ENCODE measurements around the gene CDH20.

CDH20 gene

DNA sequence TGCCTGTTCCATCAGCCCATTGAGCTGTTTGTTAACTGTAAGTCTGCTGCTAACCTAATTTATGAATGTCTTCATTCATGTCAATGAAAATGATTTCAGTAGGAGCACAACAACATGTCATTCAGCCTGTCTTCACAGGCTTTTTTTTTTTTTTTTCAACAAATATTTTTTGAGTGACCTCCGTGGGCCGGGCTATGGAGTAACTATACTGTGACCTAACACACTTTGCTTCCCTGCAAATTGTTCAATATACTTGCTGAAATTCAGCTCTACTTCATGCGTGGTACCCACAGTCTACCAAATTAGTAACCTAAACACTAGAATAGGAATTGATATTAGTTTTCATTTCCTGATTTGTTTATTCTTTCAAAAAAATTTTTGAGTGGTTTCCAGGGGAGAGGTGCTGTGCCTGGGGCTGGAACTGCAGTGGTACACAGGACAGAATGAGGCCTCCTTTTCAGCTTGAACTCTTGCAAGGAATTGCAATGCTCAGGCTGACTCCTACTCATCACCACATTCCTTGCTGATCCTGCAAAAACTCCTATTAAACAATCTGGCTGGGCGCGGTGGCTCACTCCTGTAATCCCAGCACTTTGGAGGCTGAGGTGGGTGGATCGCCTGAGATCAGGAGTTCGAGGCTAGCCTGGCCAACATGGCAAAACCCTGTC is 87.1 kb downstream of the CDH20 start:
- Mint-ChIP-seq H3K4me1 (no peaks in the 10 kb centered on the region), H3K36me3 (no peaks in the 10 kb centered on the region), H3K27ac (no peak overlapping the region), H3K9me3 (no peaks in the 10 kb centered on the region), H3K4me3 (no peak overlapping the region), H3K27me3 (no peaks in the 10 kb centered on the region)
- CTCF ChIA-PET: no interaction called here
- DNase-seq: no peak

DNA sequence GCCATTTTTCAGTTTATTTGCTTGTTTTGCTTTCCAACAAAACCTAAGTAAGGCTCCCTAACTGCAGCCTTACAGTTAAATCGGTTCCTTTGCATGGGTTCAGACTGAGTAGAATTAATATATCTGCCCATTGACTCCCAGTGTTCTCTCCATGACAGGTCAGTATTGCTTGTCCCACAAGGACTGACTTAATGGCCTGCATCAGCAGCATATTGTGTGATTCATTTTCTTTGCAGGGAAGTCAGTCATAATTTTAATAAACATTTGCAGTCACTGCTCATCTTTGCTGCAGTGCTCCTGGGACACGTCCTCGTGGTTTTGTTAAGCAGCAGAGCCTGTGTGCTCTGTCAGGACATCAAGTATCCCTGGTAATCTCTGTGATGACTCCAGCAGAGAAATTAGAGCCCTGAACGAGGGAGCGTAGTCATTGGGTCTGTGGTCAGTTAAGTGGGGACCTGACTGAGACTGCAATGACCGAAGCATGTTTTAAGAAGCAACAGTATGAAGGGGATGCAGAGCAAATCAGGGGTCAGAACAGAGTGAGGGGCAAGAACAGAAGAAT is 93.3 kb downstream of the CDH20 start:
- CTCF ChIA-PET: no interaction called here
- no peak for DNase-seq
- no peaks in the 10 kb centered on the region for H3K36me3 Mint-ChIP-seq

DNA sequence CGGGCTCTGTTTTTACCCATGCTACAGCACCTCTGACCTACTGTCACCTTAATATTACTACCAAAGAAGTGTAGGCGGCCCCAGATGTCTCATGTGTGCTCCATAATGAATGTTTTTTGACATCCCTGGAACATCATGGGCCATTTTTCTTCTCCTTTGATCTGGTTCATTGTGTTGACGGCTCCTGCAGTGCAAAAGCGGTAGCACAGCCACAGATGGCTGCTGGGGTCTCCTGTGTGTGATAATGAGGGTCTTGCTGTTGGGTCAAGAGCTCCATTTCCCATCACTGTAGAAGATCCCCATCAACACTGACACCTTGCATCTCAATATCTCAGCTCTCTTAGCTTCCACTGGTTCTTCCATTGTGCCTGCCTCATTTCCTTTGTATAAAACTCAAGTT is 95.0 kb downstream of the CDH20 start:
- DNase-seq: no peak
- H3K9me3 Mint-ChIP-seq: no peaks in the 10 kb centered on the region
- no peak overlapping the region for H3K27ac Mint-ChIP-seq
- no peak overlapping the region for H3K4me3 Mint-ChIP-seq
- H3K27me3 Mint-ChIP-seq: no peaks in the 10 kb centered on the region
- no peaks in the 10 kb centered on the region for H3K4me1 Mint-ChIP-seq
- CTCF ChIA-PET: no interaction called here
- no peaks in the 10 kb centered on the region for H3K36me3 Mint-ChIP-seq

More for the DNA sequence above, 93.3 kb downstream of the CDH20 start:
- Mint-ChIP-seq H3K4me3 (no peak overlapping the region), H3K27me3 (no peaks in the 10 kb centered on the region), H3K27ac (no peak overlapping the region), H3K4me1 (no peaks in the 10 kb centered on the region), H3K9me3 (no peaks in the 10 kb centered on the region)

DNA sequence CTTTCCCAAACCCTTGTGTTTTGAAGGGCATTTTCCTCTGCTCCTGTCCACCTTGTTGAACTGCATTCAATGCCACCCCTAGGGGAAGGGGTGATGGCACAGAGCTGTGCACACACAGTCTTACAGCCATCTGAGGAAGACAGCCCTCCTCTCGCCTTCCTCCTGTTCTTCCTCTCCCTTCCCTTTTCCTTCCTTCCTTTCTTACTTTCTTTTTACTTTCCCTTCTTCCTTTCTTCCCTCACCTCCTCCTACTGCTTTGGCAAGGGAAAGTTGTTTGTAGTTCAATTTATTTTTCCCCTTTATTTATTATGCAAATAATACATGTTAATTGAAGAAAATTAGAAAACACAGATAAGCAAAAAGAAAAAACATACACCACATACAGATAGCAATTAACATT is 99.4 kb downstream of the CDH20 start:
- Mint-ChIP-seq H3K27ac (no peak overlapping the region), H3K4me3 (no peak overlapping the region), H3K27me3 (no peaks in the 10 kb centered on the region), H3K4me1 (no peaks in the 10 kb centered on the region), H3K9me3 (no peaks in the 10 kb centered on the region), H3K36me3 (no peaks in the 10 kb centered on the region)
- CTCF ChIA-PET: no interaction called here
- DNase-seq: no peak

DNA sequence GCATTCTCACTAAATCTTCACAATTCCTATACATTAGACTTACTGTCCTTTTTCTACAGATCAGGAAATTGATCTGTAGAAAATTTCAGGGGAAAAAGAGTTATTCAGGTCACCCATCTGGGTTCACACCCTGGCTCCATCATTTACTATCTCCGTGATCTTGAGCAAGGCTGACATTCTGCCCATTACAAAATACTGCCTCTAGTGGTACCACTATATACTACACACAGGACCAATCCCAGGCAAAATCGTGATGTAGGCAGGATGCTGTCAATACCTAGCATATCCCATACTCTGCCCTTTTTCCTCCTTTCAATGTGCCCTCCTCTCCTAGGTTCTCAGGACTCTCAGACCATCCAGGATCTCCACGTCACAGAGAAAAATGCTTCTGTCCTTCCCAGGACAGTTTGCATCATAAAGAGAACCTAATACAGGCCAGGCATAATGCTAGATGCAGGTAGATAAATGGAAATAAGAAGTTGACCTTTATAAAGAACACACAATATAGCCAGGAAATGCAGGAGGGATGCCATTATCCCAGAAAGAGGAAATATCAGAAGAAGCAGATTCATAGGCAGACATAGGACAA is 101.9 kb downstream of the CDH20 start:
- Mint-ChIP-seq H3K4me3 (no peak overlapping the region), H3K27me3 (no peaks in the 10 kb centered on the region), H3K36me3 (no peaks in the 10 kb centered on the region), H3K9me3 (no peaks in the 10 kb centered on the region), H3K27ac (no peak overlapping the region), H3K4me1 (no peaks in the 10 kb centered on the region)
- DNase-seq: no peak
- CTCF ChIA-PET: no interaction called here

DNA sequence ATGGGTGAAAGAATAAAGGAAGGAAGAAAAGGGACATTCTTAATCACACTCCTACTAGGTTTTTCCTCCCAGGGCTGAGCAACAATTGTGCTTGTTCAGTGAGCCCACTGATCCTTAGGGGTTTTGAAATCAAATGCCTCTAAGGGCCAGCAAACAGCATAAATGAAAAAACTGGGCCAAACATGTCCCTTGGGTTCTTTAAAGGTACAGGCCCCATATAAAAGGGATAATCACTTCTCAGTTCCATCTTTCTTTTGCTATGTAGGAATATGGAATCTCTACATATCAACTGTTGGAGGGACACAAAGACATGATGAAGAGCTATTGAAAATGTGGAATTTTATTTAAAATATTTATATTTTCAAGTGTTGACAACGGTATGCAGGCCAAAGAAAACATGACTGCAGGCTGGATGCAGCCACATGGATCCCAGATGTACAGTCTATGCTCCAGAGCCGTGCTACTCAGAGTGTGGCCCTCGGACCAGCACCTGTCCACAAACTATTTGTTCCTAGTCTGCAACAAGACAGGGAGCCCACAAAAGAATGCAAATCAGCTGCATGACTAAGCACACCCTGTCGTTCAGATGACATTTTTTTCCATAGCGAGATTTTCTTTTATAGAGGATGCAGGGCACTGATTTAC is 110.0 kb downstream of the CDH20 start:
- no peaks in the 10 kb centered on the region for H3K27me3 Mint-ChIP-seq
- no peaks in the 10 kb centered on the region for H3K4me1 Mint-ChIP-seq
- no peak overlapping the region for H3K4me3 Mint-ChIP-seq
- H3K36me3 Mint-ChIP-seq: no peaks in the 10 kb centered on the region
- no peak for DNase-seq
- H3K27ac Mint-ChIP-seq: no peak overlapping the region
- CTCF ChIA-PET: no interaction called here
- H3K9me3 Mint-ChIP-seq: no peaks in the 10 kb centered on the region

DNA sequence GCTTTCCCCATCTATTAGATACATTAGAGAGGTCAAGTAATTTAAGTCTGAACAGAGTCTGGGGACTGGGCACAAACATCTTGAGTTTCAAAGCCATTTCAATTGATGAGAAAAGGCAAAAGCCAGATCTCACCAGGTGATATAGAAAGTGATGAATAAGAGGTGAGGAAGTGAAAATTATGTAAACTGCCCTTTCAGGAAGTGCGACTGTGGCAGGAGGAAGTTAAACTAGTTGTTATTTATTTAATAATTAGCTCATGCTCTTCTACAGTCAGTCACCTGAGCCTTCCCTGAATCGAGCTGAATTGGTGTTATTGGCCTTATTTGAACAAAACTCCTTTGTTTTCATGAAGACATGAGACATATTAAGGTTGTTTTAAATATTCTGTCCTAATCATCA is 115.1 kb downstream of the CDH20 start:
- DNase-seq: no peak
- Mint-ChIP-seq H3K9me3 (no peaks in the 10 kb centered on the region), H3K27me3 (no peaks in the 10 kb centered on the region), H3K4me3 (no peak overlapping the region), H3K4me1 (no peaks in the 10 kb centered on the region), H3K36me3 (no peaks in the 10 kb centered on the region), H3K27ac (no peak overlapping the region)
- CTCF ChIA-PET: no interaction called here

DNA sequence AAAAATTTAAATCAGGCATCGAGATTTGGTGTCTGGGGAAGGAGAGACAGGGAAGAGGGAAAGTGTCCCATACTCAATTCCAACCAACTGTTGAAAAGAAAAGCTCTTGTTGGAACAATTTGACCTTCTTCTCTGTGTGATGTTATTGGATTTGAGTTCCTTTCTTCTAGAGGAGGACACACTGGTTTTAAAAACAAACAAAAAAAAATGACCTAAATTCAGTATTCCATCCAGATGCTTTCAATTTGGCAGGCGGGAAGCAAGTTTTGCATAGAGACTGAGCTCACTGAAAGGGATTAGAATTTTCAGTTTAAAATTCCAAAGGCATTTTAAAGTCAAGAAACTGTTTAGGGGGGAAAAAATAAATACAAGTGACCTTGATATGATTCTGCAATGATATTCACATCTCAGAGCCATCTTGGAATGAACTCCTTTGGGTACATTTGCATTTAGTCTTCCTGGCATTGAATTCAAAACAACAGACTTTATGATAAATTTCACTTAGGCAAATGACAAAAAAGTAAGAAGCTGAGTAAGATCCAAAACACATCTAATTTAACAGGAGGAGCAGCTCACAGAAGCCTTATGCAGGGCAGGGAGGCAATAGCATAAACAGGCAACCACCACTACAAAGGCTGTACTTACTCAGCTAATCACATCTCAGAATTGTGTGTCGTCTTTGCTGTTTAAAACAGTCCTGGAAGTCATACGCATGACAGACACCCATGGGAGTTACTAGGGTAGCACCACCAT is 126.8 kb downstream of the CDH20 start:
- Mint-ChIP-seq H3K27ac (no peak overlapping the region), H3K36me3 (no peaks in the 10 kb centered on the region), H3K27me3 (no peaks in the 10 kb centered on the region), H3K4me1 (no peaks in the 10 kb centered on the region), H3K4me3 (no peak overlapping the region), H3K9me3 (no peaks in the 10 kb centered on the region)
- CTCF ChIA-PET: no interaction called here
- DNase-seq: no peak

DNA sequence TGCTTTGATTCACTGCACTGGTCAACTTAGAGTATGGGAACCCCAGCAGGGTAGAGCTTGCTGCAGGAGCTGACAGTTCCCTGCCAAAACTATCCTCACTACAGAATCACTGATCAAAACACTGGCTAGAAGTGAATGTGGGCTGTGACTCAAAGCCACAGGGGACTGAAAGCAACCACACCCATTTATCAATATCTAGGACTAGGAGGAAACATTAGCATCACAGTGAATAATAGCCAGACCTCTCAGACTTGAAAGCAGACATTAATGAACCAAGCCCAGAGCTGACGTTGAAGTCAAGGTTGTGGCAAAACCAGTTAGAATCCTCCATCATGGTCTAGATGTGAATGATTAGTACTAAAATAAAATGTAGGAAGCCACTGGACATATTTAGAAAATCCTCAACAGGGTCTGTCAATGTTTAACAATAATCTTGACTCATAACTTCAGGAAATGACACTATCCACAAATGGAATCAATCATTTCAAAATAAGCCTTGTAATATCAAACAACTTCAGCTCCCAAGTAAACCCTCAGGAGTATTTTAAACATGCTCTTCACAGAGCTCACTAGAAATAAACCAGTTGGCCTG is 131.4 kb downstream of the CDH20 start:
- no peak overlapping the region for H3K4me3 Mint-ChIP-seq
- H3K27me3 Mint-ChIP-seq: no peaks in the 10 kb centered on the region
- no peaks in the 10 kb centered on the region for H3K9me3 Mint-ChIP-seq
- no peak for DNase-seq
- H3K27ac Mint-ChIP-seq: no peak overlapping the region
- H3K36me3 Mint-ChIP-seq: no peaks in the 10 kb centered on the region
- no peaks in the 10 kb centered on the region for H3K4me1 Mint-ChIP-seq
- CTCF ChIA-PET: no interaction called here

DNA sequence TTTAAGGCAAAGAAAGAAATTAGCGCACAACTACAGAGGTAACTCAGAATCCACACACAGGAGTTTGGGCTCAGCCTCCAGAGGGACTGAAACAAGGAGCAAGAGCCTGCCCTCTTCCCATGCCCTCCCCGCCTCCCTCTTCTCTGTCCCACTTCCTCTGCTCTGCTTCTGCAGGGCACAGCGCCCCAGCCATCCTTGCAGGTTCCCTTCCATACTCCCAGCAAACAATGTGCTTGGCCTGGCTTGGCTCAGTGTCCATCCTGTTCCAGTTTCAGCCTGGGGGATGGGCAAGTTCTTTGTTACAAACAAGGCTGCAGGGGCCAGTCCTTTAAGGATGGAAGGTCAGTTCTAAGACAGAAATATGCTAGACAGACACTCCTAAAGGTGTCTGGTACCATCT is 133.5 kb downstream of the CDH20 start:
- H3K4me3 Mint-ChIP-seq: no peak overlapping the region
- no peak for DNase-seq
- H3K27me3 Mint-ChIP-seq: no peaks in the 10 kb centered on the region
- H3K27ac Mint-ChIP-seq: no peak overlapping the region
- CTCF ChIA-PET: no interaction called here
- no peaks in the 10 kb centered on the region for H3K9me3 Mint-ChIP-seq
- H3K4me1 Mint-ChIP-seq: no peaks in the 10 kb centered on the region
- no peaks in the 10 kb centered on the region for H3K36me3 Mint-ChIP-seq

DNA sequence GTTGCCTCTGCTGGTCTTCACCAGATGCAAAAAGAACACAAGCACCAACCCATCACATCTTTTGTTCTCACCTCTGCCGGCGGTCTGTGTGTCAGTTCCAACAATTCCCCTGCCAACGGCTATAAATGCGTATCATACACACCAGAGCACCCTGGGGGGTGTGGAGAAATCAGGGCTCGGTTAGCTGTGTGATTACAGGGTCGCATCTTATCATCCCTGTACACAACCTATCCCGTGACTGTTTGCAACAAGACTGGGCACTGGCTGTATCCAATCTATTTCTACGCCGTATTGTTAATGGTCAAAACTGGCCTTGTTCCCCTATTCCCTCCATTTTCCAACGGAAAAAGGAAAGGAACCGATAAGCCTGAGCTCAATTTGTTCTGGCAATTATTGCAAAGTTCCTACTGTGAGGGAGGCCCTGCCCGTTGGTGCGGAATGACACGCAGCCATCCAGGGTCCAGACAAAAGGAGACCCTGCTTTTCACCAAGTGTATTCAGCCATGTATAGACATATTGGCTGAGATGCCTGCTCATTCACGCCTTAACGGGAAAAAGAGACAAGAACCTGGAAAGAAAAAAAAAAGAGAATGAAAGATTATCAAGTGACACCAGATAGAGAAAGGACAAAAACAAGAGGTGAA is 136.9 kb downstream of the CDH20 start:
- H3K4me3 Mint-ChIP-seq: no peak overlapping the region
- H3K27me3 Mint-ChIP-seq: no peaks in the 10 kb centered on the region
- no peaks in the 10 kb centered on the region for H3K4me1 Mint-ChIP-seq
- no peaks in the 10 kb centered on the region for H3K9me3 Mint-ChIP-seq
- H3K36me3 Mint-ChIP-seq: no peaks in the 10 kb centered on the region
- DNase-seq: no peak
- no peak overlapping the region for H3K27ac Mint-ChIP-seq
- CTCF ChIA-PET: no interaction called here

DNA sequence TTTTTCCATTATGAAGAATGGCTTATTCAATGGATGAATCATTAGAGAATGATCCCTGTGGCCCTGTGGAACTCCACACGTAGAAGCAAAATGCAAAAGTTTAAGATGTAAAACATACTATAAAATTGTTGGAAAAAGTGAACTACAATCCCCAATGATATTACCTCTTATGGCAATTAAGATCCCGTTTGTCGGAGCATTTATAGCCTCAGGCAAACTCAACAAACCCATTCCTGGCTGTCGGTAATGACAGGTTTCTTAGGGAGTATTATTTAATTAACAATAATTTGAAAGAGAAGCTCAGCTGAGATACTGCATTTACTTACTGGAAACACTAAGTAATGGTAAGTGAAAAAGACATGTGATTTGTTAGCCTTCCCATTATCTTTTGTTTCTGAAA is 138.3 kb downstream of the CDH20 start:
- Mint-ChIP-seq H3K27me3 (no peaks in the 10 kb centered on the region), H3K4me3 (no peak overlapping the region), H3K36me3 (no peaks in the 10 kb centered on the region), H3K27ac (no peak overlapping the region), H3K4me1 (no peaks in the 10 kb centered on the region), H3K9me3 (no peaks in the 10 kb centered on the region)
- CTCF ChIA-PET: no interaction called here
- DNase-seq: no peak

DNA sequence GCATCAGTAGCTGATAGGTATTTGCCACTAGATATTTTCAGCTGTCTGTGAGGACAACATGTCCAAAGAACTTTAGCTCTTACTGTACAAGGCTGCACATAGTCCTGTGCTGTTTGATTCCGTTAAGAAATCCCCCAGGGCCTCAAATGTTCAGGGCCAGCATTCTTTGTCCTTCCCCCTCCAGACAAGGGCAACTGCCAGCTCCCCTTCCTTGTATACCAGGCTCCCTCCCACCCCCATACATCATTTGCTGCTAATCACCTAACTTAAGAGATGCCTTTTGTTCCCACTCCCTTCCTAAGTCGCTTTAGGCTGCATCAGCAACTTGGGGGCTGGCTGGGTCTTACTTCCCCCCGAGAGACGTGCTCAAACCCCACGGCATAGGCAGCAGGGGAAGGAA is 138.7 kb downstream of the CDH20 start:
- H3K4me3 Mint-ChIP-seq: no peak overlapping the region
- H3K9me3 Mint-ChIP-seq: no peaks in the 10 kb centered on the region
- DNase-seq: no peak
- no peaks in the 10 kb centered on the region for H3K27me3 Mint-ChIP-seq
- H3K36me3 Mint-ChIP-seq: no peaks in the 10 kb centered on the region
- H3K27ac Mint-ChIP-seq: no peak overlapping the region
- no peaks in the 10 kb centered on the region for H3K4me1 Mint-ChIP-seq
- CTCF ChIA-PET: no interaction called here

DNA sequence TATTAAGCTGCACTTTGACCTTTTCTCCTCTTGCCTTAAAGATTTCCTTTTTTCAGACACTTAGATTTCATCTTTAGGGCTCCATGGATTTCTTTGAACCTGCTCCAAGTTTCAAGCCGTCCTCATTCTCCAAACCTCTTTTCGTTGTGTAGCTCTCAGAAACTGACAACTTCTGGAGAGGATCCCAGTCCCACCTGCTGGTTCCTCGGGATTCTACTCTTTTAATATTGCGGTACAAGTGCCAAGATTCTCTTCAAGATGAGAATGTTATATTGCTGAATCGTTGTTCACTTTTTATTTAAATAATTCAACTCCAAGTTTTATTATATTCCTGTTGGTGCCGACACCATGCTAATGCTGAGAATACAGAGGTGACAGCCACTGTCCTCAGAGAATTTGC is 141.1 kb downstream of the CDH20 start:
- no peaks in the 10 kb centered on the region for H3K36me3 Mint-ChIP-seq
- H3K27me3 Mint-ChIP-seq: no peaks in the 10 kb centered on the region
- CTCF ChIA-PET: no interaction called here

More for the DNA sequence above, 141.1 kb downstream of the CDH20 start:
- Mint-ChIP-seq H3K9me3 (no peaks in the 10 kb centered on the region), H3K27ac (no peak overlapping the region), H3K4me1 (no peaks in the 10 kb centered on the region), H3K4me3 (no peak overlapping the region)
- no peak for DNase-seq
